Measurements from ENCODE around the gene WBP11. TPM values are rescaled to one million over a fixed set of nuclear protein-coding genes. Genes with fewer than 3 reads are reported as not detected.
A peak's percentile ranks its signal among the peaks of the same experiment; 100 is the strongest.

WBP11 gene
- total RNA-seq, 2 donors from 2014 or later, result 19.9 to 21.9 TPM

GRCh38 chr12:14833952-14834351 lies 30.7 kb upstream of the WBP11 start:
- no peak for DNase-seq (ENCODE audit: low spot score)
- TF ChIP-seq CTCF (IDR thresholded peaks at IDR 0.05), result no peak
- Histone ChIP-seq H3K36me3 (no peaks in the 10 kb centered on the region), H3K9me3 (no peaks in the 10 kb centered on the region), H3K27me3 (no peaks in the 10 kb centered on the region), H3K4me3 (no peak overlapping the region), H3K27ac (peak overlapping the region; percentile 1 to 59), H3K4me1 (peaks cover 0 to 32% of the 10 kb centered on the region in 2 donors)

DNA sequence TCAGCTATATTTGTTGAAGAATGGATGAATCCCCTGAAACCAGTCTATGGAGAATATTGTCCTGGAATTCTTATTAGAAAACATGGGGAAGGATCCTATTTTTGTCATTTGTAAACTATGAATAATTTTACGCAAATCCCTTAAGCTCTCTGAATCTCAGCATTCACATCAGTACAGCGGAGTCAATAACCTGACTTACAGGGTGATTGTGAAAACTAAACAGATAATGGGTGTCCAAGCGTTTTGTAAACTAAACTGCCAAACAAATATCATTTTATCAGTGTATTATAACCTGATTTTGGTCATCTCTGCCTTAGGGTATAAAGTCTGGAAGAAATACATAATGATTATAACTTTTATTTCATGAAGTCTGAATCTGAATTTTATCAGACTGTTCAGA lies 30.1 kb upstream of the WBP11 start:
- TF ChIP-seq CTCF (IDR thresholded peaks at IDR 0.05), result no peak

GRCh38 chr12:14828892-14829291 lies 25.6 kb upstream of the WBP11 start:
- Histone ChIP-seq H3K4me1 (peaks cover 0 to 10% of the 10 kb centered on the region in 2 donors), H3K27ac (no peak overlapping the region), H3K27me3 (no peaks in the 10 kb centered on the region), H3K4me3 (no peak overlapping the region), H3K9me3 (no peaks in the 10 kb centered on the region), H3K36me3 (no peaks in the 10 kb centered on the region)
- no peak for TF ChIP-seq CTCF (IDR thresholded peaks at IDR 0.05)
- DNase-seq (ENCODE audit: low spot score), result no peak

More for the DNA sequence above, 30.1 kb upstream of the WBP11 start:
- H3K4me1 ChIP-seq, result peaks cover 0 to 32% of the 10 kb centered on the region in 2 donors
- H3K27me3 ChIP-seq, result no peaks in the 10 kb centered on the region
- no peaks in the 10 kb centered on the region for H3K36me3 ChIP-seq
- H3K9me3 ChIP-seq, result no peaks in the 10 kb centered on the region
- no peak overlapping the region for H3K27ac ChIP-seq
- no peak overlapping the region for H3K4me3 ChIP-seq
- no peak for DNase-seq (ENCODE audit: low spot score)

DNA sequence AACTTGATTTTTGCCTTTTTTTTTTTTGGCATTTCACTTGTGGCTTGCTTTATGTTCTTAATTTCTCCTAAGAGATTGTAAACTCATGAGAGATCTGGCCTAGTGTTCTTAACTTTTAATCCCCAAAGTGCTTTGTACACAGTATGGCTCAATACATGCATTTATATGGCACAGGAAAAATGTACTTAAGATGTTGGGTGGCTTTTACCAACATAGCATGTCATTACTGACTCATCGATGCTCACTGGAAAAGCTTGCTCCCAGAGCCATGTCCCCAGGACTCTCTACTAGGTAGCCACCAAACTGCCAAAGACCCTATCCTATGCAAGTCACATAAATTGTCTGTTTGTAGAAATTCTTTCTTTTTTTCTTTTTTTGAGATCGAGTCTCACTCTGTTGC lies 23.8 kb upstream of the WBP11 start:
- Histone ChIP-seq H3K36me3 (no peaks in the 10 kb centered on the region), H3K9me3 (no peaks in the 10 kb centered on the region), H3K27me3 (no peaks in the 10 kb centered on the region), H3K27ac (peak overlapping the region; percentile 46 to 50), H3K4me3 (no peak overlapping the region), H3K4me1 (peaks cover 0 to 8% of the 10 kb centered on the region in 2 donors)
- no peak for DNase-seq (ENCODE audit: low spot score)
- TF ChIP-seq CTCF (IDR thresholded peaks at IDR 0.05), result no peak

DNA sequence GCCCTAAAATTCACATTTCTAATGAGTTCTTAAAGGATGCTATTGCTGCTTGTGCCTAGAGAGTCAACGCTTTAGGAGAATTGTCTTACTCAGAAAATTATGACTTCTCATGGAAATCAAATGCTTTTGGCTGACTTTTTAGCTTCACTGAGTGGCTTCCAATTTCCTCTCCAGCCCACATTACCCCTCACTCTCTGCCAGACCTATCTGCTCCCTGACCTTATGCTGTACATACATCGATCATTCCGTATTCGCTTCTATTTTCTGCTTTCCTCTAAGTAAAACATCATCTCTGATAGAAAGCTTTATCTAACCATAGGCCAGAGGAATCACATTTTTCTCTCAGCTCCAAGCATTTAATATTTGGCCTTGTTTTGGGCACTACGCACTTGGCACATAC lies 23.2 kb upstream of the WBP11 start:
- H3K4me3 ChIP-seq, result no peak overlapping the region

More for the DNA sequence above, 23.2 kb upstream of the WBP11 start:
- Histone ChIP-seq H3K36me3 (no peaks in the 10 kb centered on the region), H3K4me1 (peaks cover 0 to 8% of the 10 kb centered on the region in 2 donors), H3K27ac (peak overlapping the region; percentile 46 to 50), H3K9me3 (no peaks in the 10 kb centered on the region), H3K27me3 (no peaks in the 10 kb centered on the region)
- TF ChIP-seq CTCF (IDR thresholded peaks at IDR 0.05), result no peak
- DNase-seq (ENCODE audit: low spot score), result no peak
